Skeletal muscle satellite cell (primary cell): ENCODE results near the gene SP6.

Experiments
- H3K27me3 ChIP-seq: 2 replicates; pipeline ENCODE4 v1.7.0; 2013; ENCODE audit warnings: low read length; ENCODE audit not compliant: control insufficient read depth, insufficient read depth
- H3K36me3 ChIP-seq: 2 replicates; pipeline ENCODE4 v1.7.0; 2013; ENCODE audit warnings: mild to moderate bottlenecking, control low read depth, low read length; ENCODE audit not compliant: insufficient read depth
- H3K4me1 ChIP-seq: 2 replicates; pipeline ENCODE4 v1.7.0; 2013; ENCODE audit warnings: low read length; ENCODE audit not compliant: control insufficient read depth, insufficient read depth
- H3K4me2 ChIP-seq: 2 replicates; pipeline ENCODE4 v1.7.0; 2013; ENCODE audit warnings: mild to moderate bottlenecking, low read length
- H3K4me3 ChIP-seq: 2 replicates; pipeline ENCODE4 v1.7.0; 2013; ENCODE audit warnings: low read length
- H3K9ac ChIP-seq: 2 replicates; pipeline ENCODE4 v1.7.0; 2013; ENCODE audit warnings: mild to moderate bottlenecking, low read depth, low read length, moderate library complexity
- H3K9me3 ChIP-seq: replicated peaks from 2 replicates; pipeline ENCODE4 v1.7.0; 2013; ENCODE audit warnings: mild to moderate bottlenecking, control low read depth, low read length

Gene SP6

GRCh38 chr17:47848198-47848513 lies 2.8 kb downstream of the SP6 start:
- H3K36me3 ChIP-seq = no peaks in the 10 kb centered on the region
- H3K4me2 ChIP-seq = no peak overlapping the region
- peaks cover 14% of the 10 kb centered on the region for H3K4me1 ChIP-seq
- H3K4me3 ChIP-seq = no peak overlapping the region
- H3K9ac ChIP-seq = no peak overlapping the region
- H3K27me3 ChIP-seq = peaks cover 65% of the 10 kb centered on the region
- no peaks in the 10 kb centered on the region for H3K9me3 ChIP-seq

- H3K9me3 ChIP-seq = no peaks in the 10 kb centered on the region
- peaks cover 14% of the 10 kb centered on the region for H3K4me1 ChIP-seq
- H3K27me3 ChIP-seq = peaks cover 59% of the 10 kb centered on the region
- no peak overlapping the region for H3K4me2 ChIP-seq
- no peaks in the 10 kb centered on the region for H3K36me3 ChIP-seq
- H3K9ac ChIP-seq = no peak overlapping the region
- H3K4me3 ChIP-seq = no peak overlapping the region
Observed at GRCh38 chr17:47847341-47848197, 3.4 kb downstream of the SP6 start.

GRCh38 chr17:47846716-47847340 lies 4.1 kb downstream of the SP6 start:
- Histone ChIP-seq H3K27me3 (peaks cover 52% of the 10 kb centered on the region), H3K4me1 (peaks cover 14% of the 10 kb centered on the region), H3K4me2 (no peak overlapping the region), H3K36me3 (no peaks in the 10 kb centered on the region), H3K9ac (no peak overlapping the region), H3K9me3 (no peaks in the 10 kb centered on the region), H3K4me3 (no peak overlapping the region)

GRCh38 chr17:47845716-47846075 lies 5.3 kb downstream of the SP6 start:
- Histone ChIP-seq H3K27me3 (peaks cover 46% of the 10 kb centered on the region), H3K9ac (no peak overlapping the region), H3K4me1 (peaks cover 12% of the 10 kb centered on the region), H3K4me3 (no peak overlapping the region), H3K9me3 (no peaks in the 10 kb centered on the region), H3K4me2 (no peak overlapping the region), H3K36me3 (no peaks in the 10 kb centered on the region)

- Histone ChIP-seq H3K4me3 (no peak overlapping the region), H3K9ac (no peak overlapping the region), H3K27me3 (peaks cover 41% of the 10 kb centered on the region), H3K9me3 (no peaks in the 10 kb centered on the region), H3K36me3 (no peaks in the 10 kb centered on the region), H3K4me1 (peaks cover 14% of the 10 kb centered on the region), H3K4me2 (no peak overlapping the region)
Observed at GRCh38 chr17:47844814-47845715, 5.9 kb downstream of the SP6 start.

- Histone ChIP-seq H3K36me3 (no peaks in the 10 kb centered on the region), H3K4me1 (peaks cover 16% of the 10 kb centered on the region), H3K4me3 (no peak overlapping the region)
Observed at GRCh38 chr17:47844227-47844626, 6.7 kb downstream of the SP6 start.

GRCh38 chr17:47843391-47843730 lies 7.6 kb downstream of the SP6 start:
- Histone ChIP-seq H3K4me3 (no peak overlapping the region), H3K27me3 (peaks cover 28% of the 10 kb centered on the region), H3K9ac (no peak overlapping the region), H3K4me1 (peaks cover 16% of the 10 kb centered on the region), H3K9me3 (no peaks in the 10 kb centered on the region), H3K36me3 (no peaks in the 10 kb centered on the region), H3K4me2 (no peak overlapping the region)

More at GRCh38 chr17:47844227-47844626, 6.7 kb downstream of the SP6 start:
- Histone ChIP-seq H3K4me2 (no peak overlapping the region), H3K9me3 (no peaks in the 10 kb centered on the region), H3K27me3 (peaks cover 35% of the 10 kb centered on the region), H3K9ac (no peak overlapping the region)

GRCh38 chr17:47841488-47842291 lies 9.3 kb downstream of the SP6 start:
- peaks cover 11% of the 10 kb centered on the region for H3K27me3 ChIP-seq
- peak overlapping the region; percentile 93 for H3K4me2 ChIP-seq
- peak overlapping the region; percentile 84 for H3K4me3 ChIP-seq
- H3K9me3 ChIP-seq = no peaks in the 10 kb centered on the region
- H3K9ac ChIP-seq = peak overlapping the region; percentile 84
- H3K36me3 ChIP-seq = no peaks in the 10 kb centered on the region
- H3K4me1 ChIP-seq = peaks cover 27% of the 10 kb centered on the region

GRCh38 chr17:47840742-47841487 lies 10.0 kb downstream of the SP6 start, which contains the start of gene SCRN2:
TSS of gene SCRN2 (minus strand) at chr17:47841273. CDS start at chr17:47840843, 430 bp downstream.
- peaks cover 27% of the 10 kb centered on the region for H3K4me1 ChIP-seq

GRCh38 chr17:47840001-47840741 lies 10.8 kb downstream of the SP6 start:
- H3K9ac ChIP-seq = peak overlapping the region; percentile 84
- H3K4me3 ChIP-seq = peak overlapping the region; percentile 84
- no peaks in the 10 kb centered on the region for H3K27me3 ChIP-seq
- H3K4me2 ChIP-seq = peak overlapping the region; percentile 93
- H3K36me3 ChIP-seq = peaks cover 6% of the 10 kb centered on the region
- peaks cover 27% of the 10 kb centered on the region for H3K4me1 ChIP-seq
- H3K9me3 ChIP-seq = no peaks in the 10 kb centered on the region

More at GRCh38 chr17:47840742-47841487, 10.0 kb downstream of the SP6 start, which contains the start of gene SCRN2:
- peak within 1 kb of the TSS; percentile 84 for H3K9ac ChIP-seq
- H3K4me2 ChIP-seq = peak within 1 kb of the TSS; percentile 93
- peaks cover 4% of the 10 kb centered on the region for H3K36me3 ChIP-seq
- peak within 1 kb of the TSS; percentile 84 for H3K4me3 ChIP-seq
- no peaks in the 10 kb centered on the region for H3K9me3 ChIP-seq
- peaks cover 3% of the 10 kb centered on the region for H3K27me3 ChIP-seq
